Thymus (tissue), 11 donors: Measurements from ENCODE around the gene PCDH9. TPM values are rescaled to one million over a fixed set of nuclear protein-coding genes. Genes with fewer than 3 reads are reported as not detected.
A peak's percentile ranks its signal among the peaks of the same experiment; 100 is the strongest.

ENCODE experiments used
- DNase-seq, 9 donors: peaks; one replicate each; pipeline ENCODE4 v3.0.0-alpha.2; 2013; ENCODE audit warnings: low spot score in 9 of 9, low read depth in 6 of 9, missing footprints in 1 of 9
- H3K27ac ChIP-seq, 2 donors: one replicate each; pipeline ENCODE4 v1.5.1; 2013; ENCODE audit warnings: control low read depth in 1 of 2, low read depth in 1 of 2, low read length in 1 of 2, mild to moderate bottlenecking in 1 of 2, moderate library complexity in 1 of 2
- H3K27me3 ChIP-seq, 2 donors: one replicate each; pipeline ENCODE4 v1.5.1; 2013; ENCODE audit warnings: low read length in 1 of 2; ENCODE audit not compliant: control insufficient read depth in 2 of 2, insufficient read depth in 1 of 2
- H3K36me3 ChIP-seq, 2 donors: one replicate each; pipeline ENCODE4 v1.5.1; 2013; ENCODE audit warnings: low read length in 1 of 2, mild to moderate bottlenecking in 1 of 2, moderate library complexity in 1 of 2; ENCODE audit not compliant: control insufficient read depth in 2 of 2, insufficient read depth in 2 of 2
- H3K4me1 ChIP-seq, 2 donors: one replicate each; pipeline ENCODE4 v1.5.1; 2013; ENCODE audit warnings: low read length in 2 of 2; ENCODE audit not compliant: control insufficient read depth in 2 of 2, insufficient read depth in 2 of 2
- H3K4me3 ChIP-seq, 2 donors: one replicate each; pipeline ENCODE4 v1.5.1; 2013; ENCODE audit warnings: low read length in 2 of 2, control low read depth in 1 of 2, mild to moderate bottlenecking in 1 of 2
- H3K9me3 ChIP-seq, 2 donors: one replicate each; pipeline ENCODE4 v1.5.1; 2013; ENCODE audit warnings: low read length in 1 of 2, mild to moderate bottlenecking in 1 of 2; ENCODE audit not compliant: control insufficient read depth in 2 of 2, insufficient read depth in 1 of 2
- WGBS: extraction: QIAGEN DNeasy Blood & Tissue Kit; methylation state at CpG from one replicate; pipeline ENCODE4 v1.1.7; 2013; 5-methylcytosine and 5-hydroxymethylcytosine counted together
- polyA plus RNA-seq: library from polyadenylated mRNA; stranded (reverse); fragments of 200-250 nt; gene quantifications from one replicate; pipeline ENCODE4 v1.2.3, GENCODE V29; 2013
- total RNA-seq: library from RNA; stranded (reverse); fragments of 120-200 nt; gene quantifications from one replicate; pipeline ENCODE4 v1.2.4, GENCODE V29; 2013
- donor health status: healthy.

Gene PCDH9
- total and polyA plus RNA-seq, 2 donors = 0.82 to 5.0 TPM

DNA sequence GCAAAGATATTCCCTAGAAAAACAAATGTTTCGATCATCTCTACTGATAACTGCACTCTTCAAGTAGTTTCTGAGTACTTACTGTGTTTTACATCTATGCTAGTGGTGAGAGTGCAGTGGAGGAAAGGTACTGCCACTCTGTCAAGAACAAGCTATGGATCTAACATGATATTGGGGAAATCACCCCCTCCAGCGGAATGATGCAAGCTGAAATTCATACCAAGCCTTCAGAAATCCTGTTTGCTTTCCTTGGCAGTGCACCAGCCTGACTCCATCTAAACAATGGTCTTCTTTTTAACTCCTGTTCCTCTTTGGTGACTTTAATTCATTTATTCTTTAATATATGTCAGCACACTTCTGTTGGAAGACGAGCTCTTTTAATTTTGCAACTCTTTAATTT is 238.0 kb downstream of the PCDH9 start:
- H3K27me3 ChIP-seq = no peaks in the 10 kb centered on the region
- no peak overlapping the region for H3K4me3 ChIP-seq
- no peaks in the 10 kb centered on the region for H3K36me3 ChIP-seq
- 95% methylated on average over 3 of the region's 3 CpGs for WGBS
- no peaks in the 10 kb centered on the region for H3K9me3 ChIP-seq
- no peak overlapping the region for H3K27ac ChIP-seq
- DNase-seq = peak in 2 of 9 donors; percentile 4 to 13
- peaks cover 14 to 17% of the 10 kb centered on the region in 2 donors for H3K4me1 ChIP-seq

- no peak for DNase-seq
- Histone ChIP-seq H3K4me1 (no peaks in the 10 kb centered on the region), H3K27ac (no peak overlapping the region)
These were observed 245.9 kb downstream of the PCDH9 start for GRCh38 chr13:66984241-66984640.

DNA sequence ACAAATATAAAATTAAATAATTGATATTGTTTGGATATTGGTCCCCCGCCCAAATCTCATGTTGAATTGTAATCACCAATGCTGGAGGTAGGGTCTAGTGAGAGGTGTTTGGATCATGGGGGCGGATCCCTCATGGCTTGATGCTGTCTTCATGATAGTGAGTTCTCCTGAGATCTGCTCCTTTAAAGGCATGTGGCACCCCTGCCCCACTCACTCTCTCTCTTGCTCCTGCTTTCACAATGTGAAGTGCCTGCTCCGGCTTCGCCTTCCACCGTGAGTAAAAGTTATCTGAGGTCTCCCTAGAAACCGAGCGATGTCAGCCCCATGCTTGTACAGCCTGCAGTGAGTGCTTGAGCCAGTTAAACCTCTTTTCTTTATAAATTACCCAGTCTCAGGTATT is 248.2 kb downstream of the PCDH9 start:
- Histone ChIP-seq H3K4me3 (no peak overlapping the region), H3K9me3 (no peaks in the 10 kb centered on the region), H3K4me1 (no peaks in the 10 kb centered on the region), H3K27ac (no peak overlapping the region), H3K27me3 (no peaks in the 10 kb centered on the region), H3K36me3 (no peaks in the 10 kb centered on the region)
- WGBS = 98% methylated on average over 7 of the region's 7 CpGs
- no peak for DNase-seq

More at GRCh38 chr13:66984241-66984640, 245.9 kb downstream of the PCDH9 start:
- H3K27me3 ChIP-seq = no peaks in the 10 kb centered on the region
- no peak overlapping the region for H3K4me3 ChIP-seq
- no peaks in the 10 kb centered on the region for H3K9me3 ChIP-seq
- H3K36me3 ChIP-seq = no peaks in the 10 kb centered on the region

GRCh38 chr13:66977161-66977560 is 253.0 kb downstream of the PCDH9 start:
- H3K9me3 ChIP-seq = no peaks in the 10 kb centered on the region
- no peak for DNase-seq
- no peaks in the 10 kb centered on the region for H3K27me3 ChIP-seq
- H3K4me1 ChIP-seq = no peaks in the 10 kb centered on the region
- H3K27ac ChIP-seq = no peak overlapping the region
- WGBS = 94% methylated on average over 4 of the region's 4 CpGs
- no peaks in the 10 kb centered on the region for H3K36me3 ChIP-seq
- H3K4me3 ChIP-seq = no peak overlapping the region

- Histone ChIP-seq H3K27ac (no peak overlapping the region), H3K4me1 (no peaks in the 10 kb centered on the region), H3K9me3 (no peaks in the 10 kb centered on the region), H3K36me3 (no peaks in the 10 kb centered on the region), H3K27me3 (no peaks in the 10 kb centered on the region), H3K4me3 (no peak overlapping the region)
- no peak for DNase-seq
- WGBS = 98% methylated on average over 1 of the region's 1 CpG
These were observed 255.2 kb downstream of the PCDH9 start for GRCh38 chr13:66974889-66975288.

DNA sequence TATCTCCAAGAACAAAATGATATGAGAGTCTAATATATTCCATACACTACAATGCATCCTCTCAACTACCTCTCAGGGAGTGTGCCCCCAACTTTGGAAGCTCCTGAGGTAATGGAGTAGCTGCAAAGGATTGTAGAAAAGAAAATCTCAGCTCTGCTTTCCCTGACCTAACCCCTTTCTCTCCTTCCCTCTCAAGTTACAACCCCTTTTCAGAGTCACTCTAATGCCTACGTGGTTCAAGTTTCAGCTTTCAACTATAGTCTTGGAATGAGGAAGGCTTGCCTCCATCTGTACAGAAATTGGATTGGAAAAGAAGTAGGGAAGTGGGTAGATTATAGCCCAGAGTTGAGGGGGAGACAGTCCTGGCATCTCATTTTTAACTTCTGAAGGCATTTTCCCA is 256.0 kb downstream of the PCDH9 start:
- no peak for DNase-seq
- no peak overlapping the region for H3K4me3 ChIP-seq
- 92% methylated on average over 1 of the region's 1 CpG for WGBS
- no peaks in the 10 kb centered on the region for H3K9me3 ChIP-seq
- no peaks in the 10 kb centered on the region for H3K27me3 ChIP-seq
- no peak overlapping the region for H3K27ac ChIP-seq
- no peaks in the 10 kb centered on the region for H3K4me1 ChIP-seq
- H3K36me3 ChIP-seq = no peaks in the 10 kb centered on the region

DNA sequence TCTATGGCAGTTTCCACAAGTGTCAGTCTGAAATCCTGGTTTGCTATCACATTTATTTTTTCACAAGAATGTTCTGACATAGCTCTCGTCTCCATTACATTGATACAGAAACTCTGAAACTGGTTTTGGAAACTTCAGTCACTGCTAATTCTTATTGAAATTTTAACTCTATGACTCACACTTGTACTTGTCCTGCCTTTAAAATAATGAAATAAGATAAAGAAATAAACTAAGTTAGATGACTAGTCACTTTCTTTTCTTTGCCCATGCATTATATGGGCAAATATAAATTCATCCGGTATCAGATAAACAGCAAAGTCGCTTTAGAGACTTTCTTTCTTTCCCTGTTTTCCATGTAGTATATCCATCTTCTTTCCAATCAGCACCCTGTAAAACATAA is 257.5 kb downstream of the PCDH9 start:
- no peak overlapping the region for H3K4me3 ChIP-seq
- no peak for DNase-seq
- WGBS = 98% methylated on average over 3 of the region's 3 CpGs

DNA sequence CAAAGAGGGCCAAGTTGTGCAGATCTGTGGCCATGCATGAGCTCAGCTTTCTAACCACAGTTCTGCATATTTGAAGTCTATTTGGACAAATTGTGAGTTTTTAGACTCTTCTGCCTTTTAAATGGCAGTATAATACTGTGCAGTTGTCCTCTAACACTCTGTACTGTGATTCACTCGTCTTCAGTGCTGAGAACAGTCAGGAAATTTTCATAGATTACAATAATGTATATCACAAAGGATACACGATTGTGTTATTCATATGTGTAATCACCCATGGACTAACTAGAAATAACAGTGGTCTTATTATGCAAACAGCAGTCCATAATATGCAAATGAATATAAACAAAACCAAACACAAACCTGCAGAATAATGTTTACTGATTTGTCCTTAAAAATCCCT is 259.1 kb downstream of the PCDH9 start:
- no peak overlapping the region for H3K4me3 ChIP-seq
- no peaks in the 10 kb centered on the region for H3K27me3 ChIP-seq
- H3K9me3 ChIP-seq = no peaks in the 10 kb centered on the region
- 99% methylated on average over 2 of the region's 2 CpGs for WGBS
- no peaks in the 10 kb centered on the region for H3K4me1 ChIP-seq
- no peak overlapping the region for H3K27ac ChIP-seq
- DNase-seq = no peak
- no peaks in the 10 kb centered on the region for H3K36me3 ChIP-seq

More for the DNA sequence above, 257.5 kb downstream of the PCDH9 start:
- Histone ChIP-seq H3K27me3 (no peaks in the 10 kb centered on the region), H3K27ac (no peak overlapping the region), H3K9me3 (no peaks in the 10 kb centered on the region), H3K4me1 (no peaks in the 10 kb centered on the region), H3K36me3 (no peaks in the 10 kb centered on the region)

DNA sequence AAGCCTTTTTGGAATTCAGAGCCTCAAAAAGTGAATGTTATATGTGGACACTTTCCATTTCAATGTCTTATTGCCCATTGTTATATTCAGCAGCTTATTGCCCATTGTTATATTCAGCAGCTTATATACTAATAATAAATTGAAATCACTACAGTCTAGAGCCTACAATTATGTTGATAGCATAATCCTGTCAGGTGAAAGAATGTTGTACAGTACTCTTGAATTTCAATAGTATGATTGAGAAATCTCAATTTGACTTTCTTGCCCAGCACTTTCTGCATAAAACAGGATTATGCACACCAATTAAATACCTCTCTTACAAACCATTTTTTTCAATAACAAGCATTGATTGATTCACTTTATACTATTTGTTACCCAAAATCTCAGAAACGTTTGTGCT is 260.8 kb downstream of the PCDH9 start:
- H3K36me3 ChIP-seq = no peaks in the 10 kb centered on the region
- H3K4me3 ChIP-seq = no peak overlapping the region
- no peaks in the 10 kb centered on the region for H3K27me3 ChIP-seq
- H3K27ac ChIP-seq = no peak overlapping the region
- H3K9me3 ChIP-seq = no peaks in the 10 kb centered on the region
- no peak for DNase-seq
- H3K4me1 ChIP-seq = no peaks in the 10 kb centered on the region
- 95% methylated on average over 1 of the region's 1 CpG for WGBS
